Measurements from ENCODE around the gene MED13.

GRCh38 chr17:62001105-62001504 is 64.0 kb downstream of the MED13 start:
- TF ChIP-seq POLR2AphosphoS5 (IDR thresholded peaks at IDR 0.05; ENCODE audit: low read depth, low read length): no peak
- no peak for TF ChIP-seq POLR2A (IDR thresholded peaks at IDR 0.05; ENCODE audit: low read depth, low read length)

Measured in GM12892 (cell line).